ENCODE measurements around the gene METAP2. TPM values are rescaled to one million over a fixed set of nuclear protein-coding genes. Genes with fewer than 3 reads are reported as not detected.

Gene METAP2
- total RNA-seq, 1 donor from 2014 or later = 51.4 TPM

Other genes with a start within 250 kb of the METAP2 start
- 0.73 TPM for gene USP44, start 77.3 kb downstream of the METAP2 start, total RNA-seq